ENCODE results near the gene HBB.

HBB gene

GRCh38 chr11:5227681-5228080, 810 bp upstream of the HBB start:
- DNase-seq (ENCODE audit: low read depth) = no peak

GRCh38 chr11:5225480-5225871, 1.4 kb downstream of the HBB start:
- no peak for DNase-seq (ENCODE audit: low read depth)

- no peak for DNase-seq (ENCODE audit: low read depth)
These were observed 2.1 kb downstream of the HBB start for GRCh38 chr11:5224538-5225479.

GRCh38 chr11:5223686-5224085, 3.2 kb downstream of the HBB start:
- no peak for DNase-seq (ENCODE audit: low read depth)

GRCh38 chr11:5223146-5223545, 3.7 kb downstream of the HBB start:
- DNase-seq (ENCODE audit: low read depth) = no peak

- DNase-seq (ENCODE audit: low read depth) = no peak
These were observed 16.4 kb downstream of the HBB start for GRCh38 chr11:5210376-5210885.

GRCh38 chr11:5204787-5205186, 22.1 kb downstream of the HBB start:
- peak; percentile 58 for DNase-seq (ENCODE audit: low read depth)

GRCh38 chr11:5203366-5203765, 23.5 kb downstream of the HBB start:
- no peak for DNase-seq (ENCODE audit: low read depth)

- no peak for DNase-seq (ENCODE audit: low read depth)
These were observed 26.3 kb downstream of the HBB start, which contains the start of gene OR51V1 for GRCh38 chr11:5200582-5200981. OR51V1 (minus strand) TSS chr11:5200682; CDS start chr11:5200682, 0 bp downstream.

- no peak for DNase-seq (ENCODE audit: low read depth)
These were observed 28.6 kb downstream of the HBB start for GRCh38 chr11:5198285-5198684.

- peak; percentile 24 for DNase-seq (ENCODE audit: low read depth)
These were observed 29.3 kb downstream of the HBB start for GRCh38 chr11:5197536-5197935.

GRCh38 chr11:5196731-5197130, 30.1 kb downstream of the HBB start:
- no peak for DNase-seq (ENCODE audit: low read depth)

- DNase-seq (ENCODE audit: low read depth) = no peak
These were observed 30.8 kb downstream of the HBB start for GRCh38 chr11:5196067-5196466.

- no peak for DNase-seq (ENCODE audit: low read depth)
These were observed 34.1 kb downstream of the HBB start for GRCh38 chr11:5192738-5193137.

- DNase-seq (ENCODE audit: low read depth) = no peak
These were observed 38.7 kb downstream of the HBB start for GRCh38 chr11:5188201-5188600.

GRCh38 chr11:5178046-5178837, 48.6 kb downstream of the HBB start:
- no peak for DNase-seq (ENCODE audit: low read depth)

All from stromal cell of bone marrow (primary cell).